Karpas-422 (cell line): ENCODE results near the gene XRCC5. TPM values are rescaled to one million over a fixed set of nuclear protein-coding genes. Genes with fewer than 3 reads are reported as not detected.

Source experiments
- DNase-seq: peaks from one replicate; pipeline ENCODE4 v3.0.0-alpha.2; 2015
- H2AFZ ChIP-seq: fragments of 200-600 bp; sonication (generic); 2 replicates; pipeline ENCODE4 v1.6.1; 2014; ENCODE audit warnings: antibody characterized with exemption, low read length, mixed read lengths
- H3K27ac ChIP-seq: fragments of 200-600 bp; sonication (generic); 2 replicates; pipeline ENCODE4 v1.5.1; 2014; ENCODE audit warnings: mild to moderate bottlenecking, low read length, moderate library complexity
- H3K27me3 ChIP-seq: fragments of 200-600 bp; sonication (generic); 2 replicates; pipeline ENCODE4 v1.6.1; 2014; ENCODE audit warnings: low read length, mixed read lengths
- H3K36me3 ChIP-seq: fragments of 200-600 bp; sonication (generic); 2 replicates; pipeline ENCODE4 v1.6.1; 2014; ENCODE audit warnings: low read length, mixed read lengths; ENCODE audit not compliant: insufficient read depth
- H3K4me1 ChIP-seq: fragments of 200-600 bp; sonication (generic); 2 replicates; pipeline ENCODE4 v1.6.1; 2014; ENCODE audit warnings: mild to moderate bottlenecking, low read length, mixed read lengths
- H3K4me2 ChIP-seq: fragments of 200-600 bp; sonication (generic); 2 replicates; pipeline ENCODE4 v1.6.1; 2014; ENCODE audit warnings: low read length, low read depth, mild to moderate bottlenecking; ENCODE audit not compliant: poor library complexity, severe bottlenecking
- H3K4me3 ChIP-seq: fragments of 200-600 bp; sonication (generic); 2 replicates; pipeline ENCODE4 v1.5.1; 2014; ENCODE audit warnings: mild to moderate bottlenecking, antibody characterized with exemption, low read length, mixed read lengths
- H3K79me2 ChIP-seq: fragments of 200-600 bp; sonication (generic); 2 replicates; pipeline ENCODE4 v1.6.1; 2014; ENCODE audit warnings: mild to moderate bottlenecking, low read length, mixed read lengths
- H3K9ac ChIP-seq: fragments of 200-600 bp; sonication (generic); 2 replicates; pipeline ENCODE4 v1.6.0; 2014; ENCODE audit warnings: low read length
- H3K9me2 ChIP-seq: fragments of 200-600 bp; sonication (generic), shearing (Covaris generic); replicated peaks from 2 replicates; pipeline ENCODE4 v1.6.0; 2014; ENCODE audit warnings: mild to moderate bottlenecking, low read length, moderate library complexity; ENCODE audit not compliant: insufficient read depth
- H3K9me3 ChIP-seq: fragments of 300-700, 200-600 bp; sonication (generic); 2 replicates; pipeline ENCODE4 v1.6.1; 2014; ENCODE audit warnings: low read length, mixed read lengths
- H4K20me1 ChIP-seq: fragments of 200-600 bp; sonication (generic); 2 replicates; pipeline ENCODE4 v1.6.1; 2014; ENCODE audit warnings: mild to moderate bottlenecking, antibody characterized with exemption, low read length, low read depth; ENCODE audit not compliant: insufficient read depth
- total RNA-seq: library from RNA; depleted of rRNA; stranded (reverse); fragments of >200 nt; shearing (Covaris generic); gene quantifications from 2 replicates; pipeline ENCODE4 v1.2.3, GENCODE V29; 2014; ENCODE audit warnings: low replicate concordance

Gene XRCC5
- total RNA-seq, 1 experiment from 2014 or later, result 107 TPM

DNA sequence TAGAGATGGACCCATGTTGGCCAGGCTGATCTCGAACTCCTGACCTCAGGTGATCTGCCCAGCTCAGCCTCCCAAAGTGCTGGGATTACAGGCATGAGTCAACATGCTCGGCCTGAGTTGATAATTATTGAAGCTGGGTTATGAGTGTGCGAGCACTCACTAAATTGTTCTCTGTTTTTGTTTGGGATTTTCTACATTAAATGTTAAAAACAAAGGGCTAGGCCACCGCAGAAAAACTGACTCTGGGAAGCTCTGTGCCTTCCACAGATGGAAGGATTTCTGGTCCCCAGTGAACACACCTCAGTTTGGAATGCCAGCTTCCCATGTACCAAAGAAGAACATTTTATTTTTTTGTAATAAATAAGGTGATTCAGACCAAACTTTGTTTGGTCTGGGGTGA is 83.0 kb downstream of the XRCC5 start:
- no peaks in the 10 kb centered on the region for H3K9me3 ChIP-seq
- H2AFZ ChIP-seq, result no peak overlapping the region
- no peak overlapping the region for H3K9ac ChIP-seq
- H3K36me3 ChIP-seq, result peaks cover 80% of the 10 kb centered on the region
- H3K9me2 ChIP-seq, result no peaks in the 10 kb centered on the region
- no peak overlapping the region for H3K4me2 ChIP-seq
- no peak for DNase-seq
- peaks cover 6% of the 10 kb centered on the region; the same call in 1 of the 2 replicates for H4K20me1 ChIP-seq
- H3K27ac ChIP-seq, result no peak overlapping the region
- peaks cover 79% of the 10 kb centered on the region for H3K79me2 ChIP-seq
- H3K4me1 ChIP-seq, result peaks cover 25% of the 10 kb centered on the region
- H3K4me3 ChIP-seq, result no peak overlapping the region
- H3K27me3 ChIP-seq, result no peaks in the 10 kb centered on the region

DNA sequence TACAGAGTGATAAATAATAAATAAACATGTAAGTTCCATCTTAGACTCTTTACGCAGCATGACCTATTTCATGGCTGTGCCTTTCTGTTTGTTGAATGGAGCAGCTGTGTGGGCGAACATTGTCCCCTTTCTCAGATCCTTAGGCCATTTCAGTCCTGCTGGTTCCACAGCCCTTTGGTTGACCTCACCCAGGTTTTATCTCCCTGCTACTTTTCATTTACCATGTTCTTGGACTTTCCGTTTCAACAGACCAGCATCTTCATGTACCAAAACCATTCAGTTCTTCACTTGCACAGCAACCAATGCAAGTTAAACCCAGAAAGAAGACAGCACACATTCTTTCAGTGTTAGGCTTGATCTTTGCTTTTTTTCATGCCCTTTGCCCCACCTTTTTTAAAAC is 83.8 kb downstream of the XRCC5 start:
- no peak overlapping the region for H2AFZ ChIP-seq
- peaks cover 25% of the 10 kb centered on the region for H3K4me1 ChIP-seq
- H4K20me1 ChIP-seq, result peaks cover 6% of the 10 kb centered on the region; the same call in 1 of the 2 replicates
- peaks cover 74% of the 10 kb centered on the region for H3K79me2 ChIP-seq
- H3K27me3 ChIP-seq, result no peaks in the 10 kb centered on the region
- no peaks in the 10 kb centered on the region for H3K9me2 ChIP-seq
- no peak overlapping the region for H3K27ac ChIP-seq
- peaks cover 86% of the 10 kb centered on the region for H3K36me3 ChIP-seq
- H3K4me2 ChIP-seq, result no peak overlapping the region
- DNase-seq, result no peak
- H3K9me3 ChIP-seq, result no peaks in the 10 kb centered on the region
- no peak overlapping the region for H3K9ac ChIP-seq
- H3K4me3 ChIP-seq, result no peak overlapping the region

DNA sequence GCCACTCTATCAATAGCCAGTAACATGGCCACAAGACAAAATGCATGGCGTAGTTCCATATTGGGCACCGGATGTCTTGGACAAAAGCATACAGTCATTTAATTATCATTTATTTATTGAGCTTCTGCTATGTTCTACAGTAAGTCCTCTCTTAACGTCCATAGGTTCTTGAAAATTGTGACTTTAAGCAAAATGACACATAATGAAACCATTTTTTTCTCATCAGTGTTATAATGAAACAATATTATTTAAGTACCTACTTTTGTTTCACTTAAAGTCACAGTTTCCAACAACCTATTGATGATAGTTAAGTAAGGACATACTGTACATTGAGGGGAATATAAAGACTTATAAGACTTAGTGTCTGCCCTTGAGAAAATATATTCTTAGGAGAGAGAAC is 84.9 kb downstream of the XRCC5 start:
- Histone ChIP-seq H3K27me3 (no peaks in the 10 kb centered on the region), H3K79me2 (peaks cover 66% of the 10 kb centered on the region), H3K9me2 (no peaks in the 10 kb centered on the region), H3K9me3 (no peaks in the 10 kb centered on the region), H4K20me1 (peaks cover 6% of the 10 kb centered on the region; the same call in 1 of the 2 replicates), H3K27ac (no peak overlapping the region), H3K9ac (no peak overlapping the region), H3K4me1 (peaks cover 25% of the 10 kb centered on the region), H2AFZ (no peak overlapping the region), H3K4me2 (no peak overlapping the region), H3K36me3 (peaks cover 81% of the 10 kb centered on the region), H3K4me3 (no peak overlapping the region)
- no peak for DNase-seq

DNA sequence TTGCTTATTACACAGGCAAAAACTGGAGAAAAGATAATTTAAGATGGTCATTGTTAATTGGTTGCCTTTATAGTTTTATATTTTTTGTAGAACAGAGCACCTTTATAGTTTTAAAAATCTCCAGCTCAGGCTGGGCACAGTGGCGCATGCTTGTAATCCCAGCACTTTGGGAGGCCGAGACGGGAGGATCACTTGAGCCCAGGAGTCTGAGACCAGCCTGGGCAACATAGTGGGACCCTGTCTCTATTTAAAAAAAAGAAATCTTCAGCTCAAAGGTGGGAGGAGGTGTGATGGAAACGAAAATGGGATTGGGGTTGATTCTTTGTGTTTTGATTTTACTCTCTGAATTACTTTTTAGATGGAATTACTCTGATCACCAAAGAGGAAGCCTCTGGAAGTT is 85.4 kb downstream of the XRCC5 start:
- Histone ChIP-seq H3K4me3 (no peak overlapping the region), H2AFZ (no peak overlapping the region), H3K36me3 (peaks cover 81% of the 10 kb centered on the region), H3K4me1 (peaks cover 25% of the 10 kb centered on the region), H3K9me3 (no peaks in the 10 kb centered on the region), H3K9ac (no peak overlapping the region), H3K27ac (no peak overlapping the region), H3K9me2 (no peaks in the 10 kb centered on the region), H4K20me1 (peaks cover 2% of the 10 kb centered on the region; the same call in 1 of the 2 replicates), H3K4me2 (no peak overlapping the region), H3K27me3 (no peaks in the 10 kb centered on the region), H3K79me2 (peaks cover 60% of the 10 kb centered on the region)
- DNase-seq, result no peak

DNA sequence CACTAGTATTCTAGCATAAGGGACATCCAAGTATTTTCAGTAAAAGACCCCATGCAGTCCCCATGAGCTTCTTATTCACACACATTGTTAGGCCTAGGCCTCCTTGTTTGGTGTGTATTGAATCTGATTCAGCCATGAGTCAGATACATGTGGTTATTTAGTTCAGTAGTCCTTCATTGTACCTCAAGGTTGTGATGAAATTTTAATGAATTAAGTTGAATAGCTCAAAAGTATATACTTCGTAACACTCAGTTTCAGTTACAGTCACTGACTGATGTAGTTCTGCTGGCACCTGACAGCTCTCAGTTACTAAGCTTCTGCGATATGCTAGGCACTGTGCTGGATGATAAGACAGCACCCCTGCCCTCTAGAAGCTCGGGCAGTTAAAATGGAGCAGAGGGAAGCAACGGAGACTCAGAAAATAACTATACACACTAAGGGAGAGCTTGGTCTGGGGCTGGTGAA is 86.4 kb downstream of the XRCC5 start:
- peaks cover 59% of the 10 kb centered on the region for H3K79me2 ChIP-seq
- H2AFZ ChIP-seq, result no peak overlapping the region
- H3K9me3 ChIP-seq, result no peaks in the 10 kb centered on the region
- no peaks in the 10 kb centered on the region for H3K27me3 ChIP-seq
- peaks cover 81% of the 10 kb centered on the region for H3K36me3 ChIP-seq
- no peaks in the 10 kb centered on the region for H3K9me2 ChIP-seq
- H3K4me3 ChIP-seq, result no peak overlapping the region
- no peak overlapping the region for H3K9ac ChIP-seq
- no peak overlapping the region for H3K4me2 ChIP-seq
- no peak overlapping the region for H3K27ac ChIP-seq
- 0 out of 2 replicates have a peak, but pooled peaks cover 2% of the 10 kb centered on the region for H4K20me1 ChIP-seq
- DNase-seq, result no peak
- peaks cover 25% of the 10 kb centered on the region for H3K4me1 ChIP-seq

DNA sequence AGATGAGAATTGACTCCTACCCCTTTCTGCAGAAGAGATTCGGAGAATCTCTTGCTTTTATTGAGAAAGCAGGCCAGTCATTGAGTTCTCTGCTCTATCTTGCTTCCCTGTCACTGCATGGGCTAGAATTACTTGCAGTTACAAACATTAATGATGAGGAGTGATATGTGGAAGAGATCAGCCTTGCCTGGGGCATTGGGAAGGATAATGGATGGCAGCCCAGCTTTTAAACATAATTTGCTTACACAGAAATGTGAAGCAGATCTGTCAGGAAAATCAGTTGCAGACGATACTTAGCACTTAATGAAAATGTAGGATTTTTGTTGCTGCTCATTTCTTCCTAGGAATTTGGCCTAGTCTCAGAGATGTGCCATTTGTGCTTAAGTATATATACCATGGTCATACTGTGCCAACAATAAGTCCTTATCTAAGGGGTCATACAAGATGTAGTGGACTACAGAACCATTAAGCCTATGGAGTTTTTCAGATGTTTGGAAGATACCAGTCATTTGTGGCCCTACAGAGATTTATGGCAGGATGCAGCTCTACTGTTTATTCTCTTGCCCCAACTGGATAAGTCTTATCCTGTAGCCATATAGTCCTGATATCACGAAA is 92.7 kb downstream of the XRCC5 start:
- no peak for DNase-seq
- H3K9me3 ChIP-seq, result no peaks in the 10 kb centered on the region
- H3K4me3 ChIP-seq, result no peak overlapping the region
- no peak overlapping the region for H3K9ac ChIP-seq
- H3K36me3 ChIP-seq, result peaks cover 91% of the 10 kb centered on the region
- H3K9me2 ChIP-seq, result no peaks in the 10 kb centered on the region
- 0 out of 2 replicates have a peak, but pooled peaks cover 5% of the 10 kb centered on the region for H4K20me1 ChIP-seq
- peaks cover 33% of the 10 kb centered on the region for H3K79me2 ChIP-seq
- no peak overlapping the region for H3K27ac ChIP-seq
- H3K4me1 ChIP-seq, result no peaks in the 10 kb centered on the region
- H2AFZ ChIP-seq, result no peak overlapping the region
- no peaks in the 10 kb centered on the region for H3K27me3 ChIP-seq
- H3K4me2 ChIP-seq, result no peak overlapping the region

DNA sequence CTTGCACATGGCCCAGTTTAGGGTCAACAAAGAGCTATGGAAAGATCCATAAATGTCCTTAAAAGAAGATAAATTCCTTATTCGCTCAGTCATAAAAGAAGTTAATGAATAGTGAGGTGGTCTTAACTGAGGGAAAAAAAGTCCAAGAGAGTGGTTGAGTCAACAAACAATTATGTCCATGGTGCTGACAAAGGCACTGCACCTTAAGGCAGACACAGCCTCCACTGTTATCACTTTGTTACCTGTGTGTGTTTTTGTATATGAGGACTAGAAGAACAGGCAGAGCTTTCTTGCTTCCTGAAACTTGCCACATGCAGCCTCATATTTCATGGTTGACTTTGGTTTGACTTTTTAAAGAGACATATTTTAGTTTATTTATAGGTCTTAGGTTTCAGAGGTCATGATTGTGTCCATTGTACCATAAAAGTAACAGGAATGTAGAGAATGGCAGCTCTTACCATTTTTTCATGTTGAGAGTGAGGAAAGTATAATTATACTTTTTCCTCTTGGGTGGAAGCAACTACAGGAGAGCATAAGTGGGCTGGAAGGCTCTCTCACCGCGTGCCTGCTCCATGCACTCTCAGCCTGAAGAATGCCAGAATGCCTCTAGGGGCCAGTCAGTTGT is 93.6 kb downstream of the XRCC5 start:
- Histone ChIP-seq H3K4me1 (no peaks in the 10 kb centered on the region), H3K79me2 (peaks cover 30% of the 10 kb centered on the region), H3K9ac (no peak overlapping the region), H3K27me3 (no peaks in the 10 kb centered on the region), H2AFZ (no peak overlapping the region), H4K20me1 (0 out of 2 replicates have a peak, but pooled peaks cover 5% of the 10 kb centered on the region), H3K4me3 (no peak overlapping the region), H3K4me2 (no peak overlapping the region), H3K9me2 (no peaks in the 10 kb centered on the region), H3K27ac (no peak overlapping the region), H3K36me3 (peaks cover 88% of the 10 kb centered on the region), H3K9me3 (no peaks in the 10 kb centered on the region)
- DNase-seq, result no peak

DNA sequence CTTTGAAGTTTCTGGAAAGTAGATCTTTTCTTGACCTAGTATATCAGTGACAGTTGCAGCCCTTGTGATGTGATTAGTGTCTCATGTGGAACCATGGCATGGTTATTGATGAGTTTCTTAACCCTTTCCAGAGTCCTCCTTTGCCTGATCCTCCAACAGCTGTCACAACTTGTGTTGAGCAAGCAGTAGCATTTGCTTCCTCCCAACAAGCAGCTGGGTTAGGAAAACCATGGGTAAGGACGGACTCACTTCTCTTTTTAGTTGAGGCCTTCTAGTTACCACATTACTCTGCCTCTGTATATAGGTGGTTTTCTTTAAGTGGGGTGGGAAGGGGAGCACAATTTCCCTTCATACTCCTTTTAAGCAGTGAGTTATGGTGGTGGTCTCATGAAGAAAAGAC is 96.3 kb downstream of the XRCC5 start:
- no peaks in the 10 kb centered on the region for H3K27me3 ChIP-seq
- H3K9me3 ChIP-seq, result no peaks in the 10 kb centered on the region
- no peak overlapping the region for H3K9ac ChIP-seq
- no peak overlapping the region for H2AFZ ChIP-seq
- H3K27ac ChIP-seq, result no peak overlapping the region
- DNase-seq, result no peak
- 0 out of 2 replicates have a peak, but pooled peaks cover 5% of the 10 kb centered on the region for H4K20me1 ChIP-seq
- H3K4me1 ChIP-seq, result no peaks in the 10 kb centered on the region
- peaks cover 66% of the 10 kb centered on the region for H3K36me3 ChIP-seq
- no peak overlapping the region for H3K4me3 ChIP-seq
- H3K79me2 ChIP-seq, result peaks cover 17% of the 10 kb centered on the region
- H3K4me2 ChIP-seq, result no peak overlapping the region
- no peaks in the 10 kb centered on the region for H3K9me2 ChIP-seq
